ENCODE data around the gene KCNAB3. TPM values are rescaled to one million over a fixed set of nuclear protein-coding genes. Genes with fewer than 3 reads are reported as not detected.
"Not testable (repeated sequence)": the region's sequence is repeated elsewhere in the genome, so short reads cannot be mapped to it uniquely, and the experiment has no call there.

Gene KCNAB3
- polyA plus RNA-seq: 1 to 10 TPM in 2 of 3 donors, under 1 TPM in 1; 0.77 to 1.9 (median 1.7) TPM

DNA sequence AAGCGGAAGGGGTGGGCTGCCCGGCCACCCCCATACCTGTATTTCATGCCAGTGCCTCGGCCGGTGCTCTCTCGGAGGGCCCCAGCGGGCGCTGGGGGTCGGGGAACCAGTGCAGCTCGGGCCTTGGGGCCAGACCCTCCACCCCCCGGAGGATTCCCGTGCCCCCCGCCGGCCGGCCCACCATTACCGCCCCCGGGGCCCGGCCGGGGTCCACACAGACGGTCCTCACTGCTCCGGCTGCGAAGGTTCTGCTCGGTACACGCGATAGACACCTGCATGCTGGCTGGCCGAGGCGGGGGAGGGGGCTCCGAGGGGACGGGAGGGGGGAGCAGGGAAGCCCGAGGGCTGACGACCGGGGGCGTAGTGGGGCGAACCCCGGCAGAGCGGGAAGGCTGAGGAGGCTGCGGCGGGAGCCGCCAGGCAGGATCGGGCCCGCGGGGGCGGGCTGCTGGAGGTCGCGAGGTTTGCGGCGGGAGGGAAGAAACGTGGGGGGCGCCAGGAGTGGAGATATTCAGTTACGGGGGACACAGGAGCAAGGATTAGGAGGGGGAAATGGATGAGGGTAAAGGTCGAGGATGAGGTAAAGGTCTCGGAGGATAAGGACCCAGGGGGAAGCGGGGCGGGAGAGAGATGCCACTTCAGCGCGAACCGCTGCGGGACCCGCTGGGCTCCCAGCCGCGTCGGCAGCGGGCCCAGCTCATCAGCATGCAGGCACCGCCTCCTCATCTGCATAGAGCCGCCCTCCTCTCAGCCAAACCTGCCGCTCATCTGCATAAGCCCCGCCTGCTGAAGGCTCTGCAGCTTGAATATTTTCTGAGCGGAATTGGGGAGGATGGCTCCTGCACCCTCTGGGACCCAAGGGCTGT lies at the start of gene KCNAB3:
Gene KCNAB3 (minus strand): TSS at position 699 of the 866 bp plus-strand sequence. CDS start 421 bp downstream, at position 278.
- no peak within 1 kb of the TSS for H3K27ac ChIP-seq (ENCODE audit: low read depth, low read length)
- WGBS, 3 donors: 53 to 62% (median 57%) methylated on average over 44 to 67 of the region's 67 CpGs

GRCh38 chr17:7977805-7978204 lies 48.1 kb upstream of the KCNAB3 start:
- WGBS, 3 donors: 83 to 95% (median 93%) methylated on average over 5 of the region's 5 CpGs
- no peak overlapping the region for H3K27ac ChIP-seq (ENCODE audit: low read depth, low read length)

DNA sequence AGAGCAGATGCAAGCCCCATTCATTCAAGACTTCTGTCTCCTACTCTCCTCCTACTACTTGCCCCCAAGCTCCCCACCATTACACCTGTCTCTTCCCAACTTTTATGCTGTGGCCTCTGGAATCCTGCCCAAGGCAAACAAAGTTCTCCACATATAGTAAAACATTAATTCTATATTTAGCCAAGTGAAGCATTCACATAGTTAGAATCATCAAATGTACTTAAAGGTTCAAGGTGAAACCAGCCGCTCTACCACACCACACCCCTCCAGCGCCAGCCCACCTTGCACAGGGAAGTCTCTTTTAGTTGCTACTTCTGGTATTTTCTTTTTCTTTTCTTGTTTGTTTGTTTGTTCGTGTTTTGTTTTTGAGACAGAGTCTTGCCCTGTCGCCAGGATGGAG lies 47.4 kb upstream of the KCNAB3 start:
- no peak overlapping the region for H3K27ac ChIP-seq (ENCODE audit: low read depth, low read length)
- 48 to 94% (median 84%) methylated on average over 4 of the region's 4 CpGs for WGBS, 3 donors

GRCh38 chr17:7974638-7975131 lies 45.0 kb upstream of the KCNAB3 start:
- H3K27ac ChIP-seq (ENCODE audit: low read depth, low read length): no peak overlapping the region

GRCh38 chr17:7972131-7972785 lies 42.6 kb upstream of the KCNAB3 start:
- 89 to 93% (median 92%) methylated on average over 8 of the region's 8 CpGs for WGBS, 3 donors
- no peak overlapping the region for H3K27ac ChIP-seq (ENCODE audit: low read depth, low read length)

DNA sequence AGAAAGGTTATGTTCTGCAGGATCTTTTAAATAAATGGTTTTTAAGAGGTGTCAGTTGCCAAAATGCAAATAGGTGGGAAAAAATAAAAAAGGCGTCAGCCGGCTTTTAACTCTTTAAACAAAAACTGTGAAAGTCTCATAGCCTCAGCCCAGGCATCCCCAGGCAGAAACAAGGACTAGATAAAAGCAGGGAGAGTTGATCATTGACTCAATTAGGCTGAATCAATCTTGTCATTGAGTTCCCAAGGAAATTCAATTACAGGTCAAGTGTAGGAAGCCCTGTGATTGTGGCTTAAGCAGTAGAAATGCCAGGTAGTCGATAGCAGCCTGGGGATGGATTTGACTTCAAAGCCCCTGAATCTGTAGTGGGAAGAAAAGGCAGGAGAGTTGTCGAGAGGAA lies 42.0 kb upstream of the KCNAB3 start:
- 71 to 79% (median 78%) methylated on average over 4 of the region's 4 CpGs for WGBS, 3 donors
- H3K27ac ChIP-seq (ENCODE audit: low read depth, low read length): no peak overlapping the region

GRCh38 chr17:7969433-7969832 lies 39.8 kb upstream of the KCNAB3 start:
- no peak overlapping the region for H3K27ac ChIP-seq (ENCODE audit: low read depth, low read length)
- WGBS, 3 donors: 56 to 86% (median 63%) methylated on average over 6 of the region's 6 CpGs

- 59 to 64% (median 61%) methylated on average over 2 of the region's 2 CpGs for WGBS, 3 donors
- H3K27ac ChIP-seq (ENCODE audit: low read depth, low read length): no peak overlapping the region
These were observed 38.1 kb upstream of the KCNAB3 start for GRCh38 chr17:7967751-7968150.

DNA sequence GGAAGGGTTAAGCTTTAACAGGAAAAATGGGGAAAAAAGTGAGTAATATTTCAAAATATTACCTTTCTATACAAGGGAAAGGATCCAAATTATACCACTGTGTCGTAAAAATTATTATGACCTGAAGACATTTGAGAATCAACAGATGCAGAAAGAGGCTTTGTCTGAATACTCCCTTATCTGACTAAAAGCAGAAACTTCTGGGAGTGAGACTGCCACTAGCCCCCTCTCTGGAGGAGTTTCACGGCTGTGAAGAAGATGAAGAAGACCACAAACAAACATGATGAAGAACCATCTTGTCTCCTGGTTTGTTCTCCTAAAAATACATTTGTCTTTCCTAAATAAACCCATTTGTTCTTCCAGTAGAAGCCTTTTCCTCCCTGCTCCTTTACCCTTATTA lies 31.8 kb upstream of the KCNAB3 start:
- no peak overlapping the region for H3K27ac ChIP-seq (ENCODE audit: low read depth, low read length)
- WGBS, 3 donors: 21 to 52% (median 23%) methylated on average over 2 of the region's 2 CpGs

GRCh38 chr17:7959503-7960253 lies 30.0 kb upstream of the KCNAB3 start:
- 82 to 91% (median 91%) methylated on average over 9 of the region's 9 CpGs for WGBS, 3 donors
- no peak overlapping the region for H3K27ac ChIP-seq (ENCODE audit: low read depth, low read length)

DNA sequence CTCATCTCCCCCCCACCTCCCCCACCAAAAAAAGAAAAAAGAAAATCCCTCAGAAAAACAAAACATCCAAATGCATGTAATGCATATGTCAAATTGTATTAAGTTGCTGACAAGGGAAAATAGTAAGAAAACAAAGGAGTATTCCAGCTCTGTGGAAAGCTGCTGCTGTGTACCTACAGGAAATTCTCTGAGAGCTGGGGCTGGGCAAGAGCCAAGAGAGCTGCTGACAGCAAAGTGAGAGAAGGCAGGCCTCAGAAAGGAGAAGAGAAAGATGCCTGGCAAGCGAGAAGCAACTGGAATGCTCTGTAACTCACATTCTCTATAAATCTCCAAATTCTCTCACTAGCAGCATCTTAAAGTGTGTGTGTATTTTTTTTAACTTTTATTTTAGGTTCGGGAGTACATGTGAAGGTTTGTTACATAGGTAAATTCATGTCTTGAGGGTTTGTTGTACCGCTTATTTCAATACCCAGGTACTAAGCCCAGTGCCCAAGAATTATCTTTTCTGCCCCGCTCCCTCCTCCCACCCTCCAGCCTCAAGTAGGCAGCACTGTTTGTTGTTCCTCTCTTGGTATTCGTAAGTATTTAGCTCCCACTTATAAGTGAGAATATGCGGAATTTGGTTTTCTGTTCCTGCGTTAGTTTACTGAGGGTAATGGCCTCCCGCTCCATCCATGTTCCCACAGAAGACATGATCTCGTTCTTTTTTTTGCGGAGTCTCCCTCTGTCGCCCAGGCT lies 26.7 kb upstream of the KCNAB3 start:
- H3K27ac ChIP-seq (ENCODE audit: low read depth, low read length): no peak overlapping the region
- 76 to 85% (median 85%) methylated on average over 11 of the region's 11 CpGs for WGBS, 3 donors

- no peak overlapping the region for H3K27ac ChIP-seq (ENCODE audit: low read depth, low read length)
- WGBS, 3 donors: 72 to 79% (median 74%) methylated on average over 13 of the region's 13 CpGs
These were observed 26.0 kb upstream of the KCNAB3 start for GRCh38 chr17:7955414-7956227.

DNA sequence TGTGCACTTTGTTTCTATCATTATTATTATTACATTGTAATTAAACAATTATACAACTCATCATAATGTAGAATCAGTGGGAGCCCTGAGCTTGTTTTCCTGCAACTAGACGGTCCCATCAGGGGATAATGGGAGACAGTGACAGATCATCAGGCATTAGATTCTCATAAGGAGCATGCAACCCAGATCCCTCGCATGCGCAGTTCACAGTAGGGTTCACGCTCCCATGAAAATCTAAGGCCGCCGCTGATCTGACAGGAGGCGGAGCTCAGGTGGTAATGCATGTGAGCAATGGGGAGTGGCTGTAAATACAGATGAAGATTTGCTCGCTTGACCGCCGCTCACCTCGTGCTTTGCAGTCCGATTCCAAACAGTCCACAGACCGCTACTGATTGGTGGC lies 23.6 kb upstream of the KCNAB3 start:
- 92 to 97% (median 95%) methylated on average over 13 of the region's 13 CpGs for WGBS, 3 donors

GRCh38 chr17:7951143-7951792 lies 21.6 kb upstream of the KCNAB3 start:
- 73 to 84% (median 77%) methylated on average over 5 of the region's 5 CpGs for WGBS, 3 donors
- H3K27ac ChIP-seq (ENCODE audit: low read depth, low read length): no peak overlapping the region

More for the DNA sequence above, 23.6 kb upstream of the KCNAB3 start:
- H3K27ac ChIP-seq (ENCODE audit: low read depth, low read length): not testable (repeated sequence)

GRCh38 chr17:7950578-7950977 lies 20.9 kb upstream of the KCNAB3 start:
- no peak overlapping the region for H3K27ac ChIP-seq (ENCODE audit: low read depth, low read length)

DNA sequence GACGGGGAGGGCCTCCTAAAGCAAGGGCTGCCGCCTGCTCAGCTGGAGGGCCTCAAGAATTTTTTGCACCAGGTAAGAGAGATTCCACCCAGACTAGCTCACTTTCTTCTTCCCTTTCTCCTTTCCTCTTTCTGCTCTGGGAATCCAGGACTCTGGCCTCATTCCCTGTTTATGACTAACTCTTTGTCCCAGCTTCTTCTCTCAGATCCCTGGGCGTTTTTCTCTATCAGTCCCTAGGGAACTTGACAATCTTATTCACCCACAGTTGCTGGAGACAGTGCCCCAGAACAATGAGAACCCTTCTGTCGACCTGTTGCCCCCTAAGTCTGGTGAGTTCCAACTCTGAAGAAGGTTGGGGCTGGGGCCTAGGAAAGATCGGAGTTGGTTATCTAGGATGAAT lies 18.0 kb upstream of the KCNAB3 start:
- 85 to 88% (median 86%) methylated on average over 5 of the region's 5 CpGs for WGBS, 3 donors
- no peak overlapping the region for H3K27ac ChIP-seq (ENCODE audit: low read depth, low read length)

More at GRCh38 chr17:7950578-7950977, 20.9 kb upstream of the KCNAB3 start:
- WGBS, 3 donors: 76 to 97% (median 79%) methylated on average over 3 of the region's 3 CpGs

DNA sequence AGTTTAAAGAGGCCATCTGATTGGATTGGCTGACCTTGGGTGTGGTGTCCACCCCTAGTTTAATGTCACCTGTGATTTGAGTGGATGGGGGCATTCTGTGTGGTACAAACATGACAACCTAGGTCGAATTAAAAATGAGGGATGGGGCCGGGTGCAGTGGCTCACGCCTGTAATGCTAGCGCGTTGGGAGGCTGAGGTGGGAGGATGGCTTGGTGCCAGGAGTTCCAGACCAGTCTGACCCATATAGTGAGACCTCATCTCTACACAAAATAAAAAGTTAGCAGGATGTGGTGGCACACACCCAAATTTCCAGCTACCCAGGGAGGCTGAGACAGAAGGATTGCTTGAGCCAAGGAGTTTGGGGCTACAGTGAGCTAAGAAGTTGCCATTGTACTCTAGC lies 16.8 kb upstream of the KCNAB3 start:
- 83 to 93% (median 85%) methylated on average over 5 of the region's 5 CpGs for WGBS, 3 donors
- H3K27ac ChIP-seq (ENCODE audit: low read depth, low read length): no peak overlapping the region

Data from adipose tissue (tissue), 3 donors.